Mucosa of stomach (tissue), 1 donor: ENCODE results near the gene NMBR.
"Not testable (repeated sequence)": the region's sequence is repeated elsewhere in the genome, so short reads cannot be mapped to it uniquely, and the experiment has no call there.

ENCODE experiments used
- H3K27me3 ChIP-seq: one replicate; pipeline ENCODE4 v1.7.0; 2013; ENCODE audit warnings: mild to moderate bottlenecking, low read length; ENCODE audit not compliant: control insufficient read depth, insufficient read depth
- H3K36me3 ChIP-seq: one replicate; pipeline ENCODE4 v1.7.0; 2013; ENCODE audit warnings: low read length; ENCODE audit not compliant: control insufficient read depth, insufficient read depth
- H3K4me1 ChIP-seq: one replicate; pipeline ENCODE4 v1.7.0; 2013; ENCODE audit warnings: mild to moderate bottlenecking, low read length; ENCODE audit not compliant: control insufficient read depth, insufficient read depth
- H3K4me3 ChIP-seq: one replicate; pipeline ENCODE4 v1.7.0; 2013; ENCODE audit warnings: low read length
- H3K9ac ChIP-seq: one replicate; pipeline ENCODE4 v1.7.0; 2013; ENCODE audit warnings: mild to moderate bottlenecking, low read length, moderate library complexity
- H3K9me3 ChIP-seq: one replicate; pipeline ENCODE4 v1.7.0; 2013; ENCODE audit warnings: mild to moderate bottlenecking, low read length, moderate library complexity; ENCODE audit not compliant: control insufficient read depth
- donor health status: Pancreatic carcinoma.

Gene NMBR

DNA sequence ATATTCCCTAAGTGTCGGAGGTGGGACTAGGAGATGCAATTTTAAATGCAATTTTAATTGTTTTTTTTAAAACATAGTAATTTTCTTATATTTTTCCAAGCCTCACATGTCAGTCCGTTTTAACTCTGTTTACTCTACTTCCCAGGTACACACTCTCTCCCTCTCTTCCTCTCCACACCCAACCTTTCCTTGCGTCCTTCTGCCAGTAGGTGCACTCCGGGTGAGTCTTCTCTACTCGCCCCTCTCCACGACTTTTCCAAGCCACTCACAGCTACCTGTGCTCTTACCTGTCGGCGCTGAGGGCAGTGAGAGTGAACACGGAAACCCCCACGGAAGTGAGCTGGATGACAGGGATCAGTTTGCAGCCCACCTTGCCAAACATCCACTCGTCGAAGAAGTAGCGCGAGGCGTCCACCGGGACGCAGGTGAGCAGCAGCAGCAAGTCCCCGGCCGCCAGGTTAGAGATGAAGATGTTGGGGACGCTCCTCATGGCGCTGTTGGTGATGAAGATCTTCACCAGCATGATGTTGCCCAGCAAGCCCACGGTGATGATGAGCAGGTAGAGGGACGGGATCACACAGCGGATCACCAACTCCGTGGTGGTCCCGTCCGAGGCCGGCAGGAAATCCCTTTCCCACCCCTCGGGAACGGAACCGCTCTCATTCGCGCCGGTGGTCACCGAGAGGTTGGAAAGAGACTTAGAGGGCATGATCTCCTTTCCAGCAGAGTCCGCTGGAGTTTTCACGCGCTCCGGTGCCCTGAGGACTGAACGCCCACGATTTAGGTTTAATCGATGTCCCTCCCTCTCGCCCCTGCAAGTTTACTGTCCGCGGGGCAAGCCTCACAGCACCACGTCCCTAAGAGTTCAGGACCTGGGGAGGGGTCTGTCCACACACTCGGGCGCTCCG is 58.7 kb downstream of the NMBR start:
- H3K9ac ChIP-seq, result no peak overlapping the region
- no peak overlapping the region for H3K4me3 ChIP-seq
- no peaks in the 10 kb centered on the region for H3K9me3 ChIP-seq
- no peaks in the 10 kb centered on the region for H3K36me3 ChIP-seq
- peaks cover 13% of the 10 kb centered on the region for H3K27me3 ChIP-seq
- H3K4me1 ChIP-seq, result no peaks in the 10 kb centered on the region

DNA sequence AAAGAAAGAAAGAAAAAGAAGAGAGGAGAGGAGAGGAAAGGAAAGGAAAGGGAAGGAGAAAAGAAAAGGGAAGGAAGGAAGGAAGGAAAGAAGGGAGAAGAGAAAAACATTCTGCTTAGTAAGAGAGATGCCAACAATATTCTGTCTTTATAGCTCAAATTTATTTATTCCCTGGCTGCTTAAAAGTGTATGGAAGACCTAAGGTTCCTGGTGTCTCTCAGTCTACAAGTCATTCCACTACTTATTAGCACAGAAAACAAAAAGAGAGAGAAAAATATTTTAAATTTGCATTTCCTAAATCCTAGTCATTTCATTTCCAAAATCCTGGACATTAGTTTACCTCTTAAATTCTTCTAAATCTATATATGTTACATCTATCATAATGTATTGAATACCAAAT is 67.8 kb downstream of the NMBR start:
- H3K27me3 ChIP-seq, result no peaks in the 10 kb centered on the region
- H3K4me1 ChIP-seq, result no peaks in the 10 kb centered on the region
- no peak overlapping the region for H3K4me3 ChIP-seq
- no peak overlapping the region for H3K9ac ChIP-seq
- no peaks in the 10 kb centered on the region for H3K9me3 ChIP-seq
- no peaks in the 10 kb centered on the region for H3K36me3 ChIP-seq

GRCh38 chr6:142075516-142076101 is 71.3 kb downstream of the NMBR start:
- Histone ChIP-seq H3K27me3 (no peaks in the 10 kb centered on the region), H3K9ac (no peak overlapping the region), H3K36me3 (no peaks in the 10 kb centered on the region), H3K9me3 (no peaks in the 10 kb centered on the region), H3K4me1 (no peaks in the 10 kb centered on the region), H3K4me3 (no peak overlapping the region)

DNA sequence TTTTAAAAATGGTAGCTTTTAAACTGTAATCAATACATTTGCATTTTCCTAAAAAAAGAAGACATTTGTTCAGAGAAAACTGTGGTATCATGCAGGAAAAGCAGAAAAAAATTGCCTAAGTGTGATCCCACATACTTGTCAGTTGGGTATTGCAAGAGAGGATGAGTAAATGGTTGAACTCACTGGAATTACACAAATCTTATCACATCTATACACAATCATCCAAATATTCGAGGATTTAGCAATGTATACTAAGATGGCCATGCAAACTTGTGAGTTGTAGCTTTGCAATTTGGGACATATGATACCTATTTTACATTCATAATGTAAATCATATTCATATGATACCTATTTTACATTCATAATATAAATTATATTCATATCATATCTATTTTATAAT is 72.4 kb downstream of the NMBR start:
- no peak overlapping the region for H3K4me3 ChIP-seq
- H3K27me3 ChIP-seq, result no peaks in the 10 kb centered on the region
- no peaks in the 10 kb centered on the region for H3K9me3 ChIP-seq
- H3K36me3 ChIP-seq, result no peaks in the 10 kb centered on the region
- no peaks in the 10 kb centered on the region for H3K4me1 ChIP-seq
- no peak overlapping the region for H3K9ac ChIP-seq

GRCh38 chr6:142071981-142072380 is 74.9 kb downstream of the NMBR start:
- no peaks in the 10 kb centered on the region for H3K27me3 ChIP-seq
- H3K9ac ChIP-seq, result no peak overlapping the region
- no peaks in the 10 kb centered on the region for H3K9me3 ChIP-seq
- H3K4me1 ChIP-seq, result no peaks in the 10 kb centered on the region
- H3K36me3 ChIP-seq, result no peaks in the 10 kb centered on the region
- no peak overlapping the region for H3K4me3 ChIP-seq

GRCh38 chr6:142068416-142068815 is 78.5 kb downstream of the NMBR start:
- no peaks in the 10 kb centered on the region for H3K9me3 ChIP-seq
- no peaks in the 10 kb centered on the region for H3K36me3 ChIP-seq
- no peaks in the 10 kb centered on the region for H3K4me1 ChIP-seq
- no peaks in the 10 kb centered on the region for H3K27me3 ChIP-seq
- no peak overlapping the region for H3K4me3 ChIP-seq
- no peak overlapping the region for H3K9ac ChIP-seq

GRCh38 chr6:142062861-142063260 is 84.1 kb downstream of the NMBR start:
- not testable (repeated sequence) for H3K36me3 ChIP-seq, H3K9me3 ChIP-seq, H3K27me3 ChIP-seq, H3K9ac ChIP-seq, H3K4me1 ChIP-seq, H3K4me3 ChIP-seq

- no peaks in the 10 kb centered on the region for H3K36me3 ChIP-seq
- no peak overlapping the region for H3K4me3 ChIP-seq
- no peaks in the 10 kb centered on the region for H3K9me3 ChIP-seq
- no peak overlapping the region for H3K9ac ChIP-seq
- H3K4me1 ChIP-seq, result no peaks in the 10 kb centered on the region
- no peaks in the 10 kb centered on the region for H3K27me3 ChIP-seq
Measured at GRCh38 chr6:142058551-142059290, 88.2 kb downstream of the NMBR start.

DNA sequence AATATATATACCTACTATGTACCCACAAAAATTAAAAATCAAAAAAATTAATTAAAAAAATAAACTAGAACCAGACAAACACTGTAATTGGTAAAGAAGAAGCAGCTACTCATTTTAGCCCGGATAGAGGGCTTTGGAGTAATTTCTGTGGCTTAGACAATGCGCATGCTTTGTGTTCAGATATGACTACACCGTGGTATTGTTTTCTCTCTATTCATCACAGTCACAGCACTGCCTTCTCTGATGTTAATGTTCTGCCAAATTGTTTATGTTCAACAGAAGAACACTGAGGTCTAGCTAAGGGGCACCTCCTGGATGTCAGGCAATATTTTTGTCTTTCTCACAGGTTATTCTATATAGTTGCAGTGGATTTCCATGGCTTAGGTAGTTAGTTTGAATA is 91.7 kb downstream of the NMBR start:
- Histone ChIP-seq H3K4me3 (no peak overlapping the region), H3K9ac (no peak overlapping the region), H3K4me1 (no peaks in the 10 kb centered on the region), H3K27me3 (no peaks in the 10 kb centered on the region), H3K9me3 (no peaks in the 10 kb centered on the region), H3K36me3 (no peaks in the 10 kb centered on the region)

- no peaks in the 10 kb centered on the region for H3K36me3 ChIP-seq
- H3K4me1 ChIP-seq, result no peaks in the 10 kb centered on the region
- no peak overlapping the region for H3K4me3 ChIP-seq
- H3K9me3 ChIP-seq, result no peaks in the 10 kb centered on the region
- H3K27me3 ChIP-seq, result no peaks in the 10 kb centered on the region
- no peak overlapping the region for H3K9ac ChIP-seq
Measured at GRCh38 chr6:142051404-142051803, 95.5 kb downstream of the NMBR start.

- Histone ChIP-seq H3K27me3 (no peaks in the 10 kb centered on the region), H3K4me1 (no peaks in the 10 kb centered on the region), H3K9ac (no peak overlapping the region), H3K36me3 (no peaks in the 10 kb centered on the region), H3K9me3 (no peaks in the 10 kb centered on the region), H3K4me3 (no peak overlapping the region)
Measured at GRCh38 chr6:142048593-142048980, 98.3 kb downstream of the NMBR start.

DNA sequence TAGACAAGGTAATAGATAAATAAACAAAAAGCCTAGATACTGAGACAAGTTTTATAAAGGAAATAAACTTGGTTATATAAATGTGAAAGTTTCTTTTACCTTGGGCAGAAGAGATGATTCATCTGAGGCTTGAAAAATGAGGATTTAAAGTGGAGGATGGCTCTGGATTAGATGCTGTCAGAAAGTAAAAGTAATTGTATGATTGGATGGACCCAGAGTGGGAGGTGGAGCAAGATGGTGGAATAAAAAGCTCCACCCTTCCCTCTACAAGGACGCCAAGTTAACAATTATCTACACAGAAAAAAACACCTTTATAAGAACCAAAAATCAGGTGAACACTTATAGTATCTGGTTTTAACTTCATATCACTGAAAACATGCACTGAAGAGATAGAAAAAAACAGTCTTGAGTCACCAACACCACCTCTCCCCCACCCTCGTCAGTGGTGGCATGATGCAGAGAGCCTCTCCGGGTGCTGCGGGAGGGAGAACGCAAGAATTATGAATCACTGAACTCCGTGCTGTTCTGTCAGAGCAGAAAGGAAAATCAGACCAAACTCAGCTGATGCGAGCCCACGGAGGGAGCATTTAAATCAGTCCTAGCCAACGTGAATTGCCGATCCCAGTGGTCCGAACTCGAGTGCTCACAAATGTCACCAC is 98.9 kb downstream of the NMBR start:
- Histone ChIP-seq H3K9me3 (no peaks in the 10 kb centered on the region), H3K9ac (no peak overlapping the region), H3K27me3 (no peaks in the 10 kb centered on the region), H3K4me3 (no peak overlapping the region), H3K36me3 (no peaks in the 10 kb centered on the region), H3K4me1 (no peaks in the 10 kb centered on the region)
